WTC11 (cell line): Measurements from ENCODE around the gene HOXD8. TPM values are rescaled to one million over a fixed set of nuclear protein-coding genes. Genes with fewer than 3 reads are reported as not detected.

Experiments used
- ATAC-seq: fragments of 200-7000 bp; cut with Tn5 transposase; 2 replicates; pipeline ENCODE4 v1.10.0; 2021; ENCODE audit warnings: mild to moderate bottlenecking, moderate library complexity
- CTCF ChIA-PET: fragments of 300-600 bp; sonication (Branson Sonifier 250); formaldehyde crosslinking; loops from one replicate; lab custom pipeline; 2021; ENCODE audit warnings: antibody characterized with exemption; lab: Charles Lee
- POLR2A ChIA-PET: fragments of 350-600 bp; sonication (Branson Sonifier 250); formaldehyde crosslinking; loops from one replicate; lab custom pipeline; 2021; ENCODE audit warnings: antibody characterized with exemption; lab: Charles Lee
- DNase-seq: peaks from one replicate; pipeline ENCODE4 v3.0.0; 2021; ENCODE audit warnings: low spot score
- H3K27ac Mint-ChIP-seq: 2 replicates; pipeline ENCODE4 v1.8.0; 2021; ENCODE audit warnings: mixed read lengths
- H3K27me3 Mint-ChIP-seq: 2 replicates; pipeline ENCODE4 v1.8.0; 2021; ENCODE audit warnings: low read depth, mild to moderate bottlenecking, moderate library complexity, mixed read lengths
- H3K36me3 Mint-ChIP-seq: 2 replicates; pipeline ENCODE4 v1.8.0; 2021; ENCODE audit warnings: mixed read lengths
- H3K4me1 Mint-ChIP-seq: 2 replicates; pipeline ENCODE4 v1.8.0; 2022; ENCODE audit warnings: mixed read lengths
- H3K4me3 Mint-ChIP-seq: 2 replicates; pipeline ENCODE4 v1.8.0; 2021; ENCODE audit warnings: mild to moderate bottlenecking, moderate library complexity, mixed read lengths
- H3K9me3 Mint-ChIP-seq: 2 replicates; pipeline ENCODE4 v1.8.0; 2021; ENCODE audit warnings: mixed read lengths
- ELF4 ChIP-seq: sonication (generic); formaldehyde crosslinking; IDR thresholded peaks from 2 replicates; pipeline ENCODE4 v1.8.1; 2022; ENCODE audit warnings: low read depth, mild to moderate bottlenecking, moderate library complexity, missing genetic modification reagents
- GTF2I ChIP-seq: fragments of 250-450 bp; sonication (Bioruptor Pico); conservative IDR thresholded peaks from 2 replicates; pipeline ENCODE4 v1.4.0; 2021; ENCODE audit warnings: mild to moderate bottlenecking
- JAZF1 ChIP-seq: fragments of 250-450 bp; sonication (Bioruptor Pico); IDR thresholded peaks from 2 replicates; pipeline ENCODE4 v1.9.0; 2021; ENCODE audit warnings: moderate library complexity, mild to moderate bottlenecking, inconsistent platforms
- SP1 ChIP-seq: sonication (generic); formaldehyde crosslinking; conservative IDR thresholded peaks from 2 replicates; pipeline ENCODE4 v1.8.1; 2022; ENCODE audit warnings: missing genetic modification reagents
- ZNF232 ChIP-seq: sonication (generic); formaldehyde crosslinking; IDR thresholded peaks from 2 replicates; pipeline ENCODE4 v1.8.0; 2022; ENCODE audit warnings: mild to moderate bottlenecking, missing genetic modification reagents
- ZNF263 ChIP-seq: sonication (generic); formaldehyde crosslinking; IDR thresholded peaks from 2 replicates; pipeline ENCODE4 v1.8.1; 2022; ENCODE audit warnings: low read depth, mild to moderate bottlenecking, moderate library complexity, missing genetic modification reagents
- ZNF317 ChIP-seq: sonication (generic); formaldehyde crosslinking; IDR thresholded peaks from 2 replicates; pipeline ENCODE4 v1.8.1; 2023; ENCODE audit warnings: low read depth, mild to moderate bottlenecking, moderate library complexity, missing genetic modification reagents, borderline replicate concordance
- ZNF396 ChIP-seq: fragments of 250-450 bp; sonication (Bioruptor Pico); IDR thresholded peaks from 2 replicates; pipeline ENCODE4 v1.8.0; 2021; ENCODE audit warnings: mild to moderate bottlenecking, moderate library complexity, borderline replicate concordance
- ZNF416 ChIP-seq: fragments of 250-450 bp; sonication (Bioruptor Pico); IDR thresholded peaks from 2 replicates; pipeline ENCODE4 v1.9.0; 2021; ENCODE audit warnings: mild to moderate bottlenecking, inconsistent platforms
- ZNF423 ChIP-seq: fragments of 250-450 bp; sonication (Bioruptor Pico); IDR thresholded peaks from 2 replicates; pipeline ENCODE4 v2.1.2; 2022; ENCODE audit warnings: mild to moderate bottlenecking, moderate library complexity
- total RNA-seq: library from RNA; stranded (reverse); gene quantifications from 3 replicates; pipeline ENCODE4 v1.2.3, GENCODE V29; 2021
- TF ChIP-seq, protein P1 (sequence below): fragments of 250-450 bp; sonication (Bioruptor Pico); IDR thresholded peaks from 2 replicates; pipeline ENCODE4 v1.8.0; 2021; ENCODE audit warnings: mild to moderate bottlenecking
- TF ChIP-seq, protein P2 (sequence below): sonication (generic); formaldehyde crosslinking; IDR thresholded peaks from 2 replicates; pipeline ENCODE4 v1.8.0; 2022; ENCODE audit warnings: mild to moderate bottlenecking, missing genetic modification reagents
- TF ChIP-seq, protein P3 (sequence below): sonication (generic); formaldehyde crosslinking; IDR thresholded peaks from 2 replicates; pipeline ENCODE4 v1.8.1; 2023; ENCODE audit warnings: mild to moderate bottlenecking, missing genetic modification reagents, moderate library complexity
- TF ChIP-seq, protein P4 (sequence below): sonication (generic); formaldehyde crosslinking; IDR thresholded peaks from 2 replicates; pipeline ENCODE4 v1.8.1; 2022; ENCODE audit warnings: mild to moderate bottlenecking, missing genetic modification reagents, moderate library complexity, borderline replicate concordance

Gene HOXD8
- total RNA-seq, 1 experiment from 2014 or later, result not detected

DNA sequence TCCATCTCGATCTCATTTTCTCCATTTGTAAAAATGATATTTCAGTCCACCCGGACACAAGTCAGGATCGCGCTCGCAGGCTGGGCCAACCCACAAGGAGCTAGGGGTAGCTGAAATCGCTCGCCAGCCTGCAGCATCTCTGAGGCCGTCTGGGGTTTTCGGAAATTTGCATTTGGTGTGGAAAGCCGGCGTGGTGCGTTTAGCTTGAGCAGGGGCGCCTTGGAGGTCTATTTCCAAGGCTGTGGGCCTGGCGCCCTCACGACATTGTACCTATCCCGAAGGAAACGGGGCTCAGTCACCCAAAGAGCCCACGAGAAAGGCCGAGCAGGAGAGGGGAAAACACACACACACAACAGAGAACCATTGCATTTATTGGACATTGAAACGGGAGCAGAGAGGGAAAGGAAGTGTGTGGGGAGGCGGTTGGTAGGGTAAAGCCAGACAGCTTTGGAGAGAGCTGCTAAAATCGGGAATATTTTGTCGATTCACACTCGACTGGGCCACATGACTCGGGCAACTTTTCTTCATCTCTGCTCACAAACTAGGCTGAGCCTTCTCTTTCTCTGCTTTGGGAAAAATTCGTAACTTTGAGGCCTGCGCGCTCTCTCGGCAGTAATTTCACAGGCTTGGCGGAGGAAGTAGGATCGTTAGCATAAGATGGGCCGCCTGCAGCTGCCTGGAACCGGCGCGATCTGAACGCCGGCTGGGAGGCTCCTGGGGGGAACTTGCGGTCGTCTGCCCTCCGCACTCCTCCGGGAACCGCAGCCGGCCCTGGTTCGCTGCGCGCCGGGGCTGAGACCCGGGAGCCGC, 1.1 kb upstream of the HOXD8 start:
- H3K27me3 Mint-ChIP-seq, result peaks cover 98% of the 10 kb centered on the region
- ATAC-seq, result peak; percentile 21
- ChIA-PET CTCF (interaction anchor here (0.6 to 3.2 kb wide), 13 partner anchors 13 to 1033 kb away, joined by 3 to 21 read pairs (median 4); no protein-coding TSS in a partner anchor), POLR2A (no interaction called here)
- H3K36me3 Mint-ChIP-seq, result peaks cover 4% of the 10 kb centered on the region; the same call in 1 of the 2 replicates
- H3K9me3 Mint-ChIP-seq, result no peaks in the 10 kb centered on the region
- H3K4me3 Mint-ChIP-seq, result peak overlapping the region; percentile 59
- DNase-seq, result peak; percentile 70
- TF ChIP-seq, protein P1, sequence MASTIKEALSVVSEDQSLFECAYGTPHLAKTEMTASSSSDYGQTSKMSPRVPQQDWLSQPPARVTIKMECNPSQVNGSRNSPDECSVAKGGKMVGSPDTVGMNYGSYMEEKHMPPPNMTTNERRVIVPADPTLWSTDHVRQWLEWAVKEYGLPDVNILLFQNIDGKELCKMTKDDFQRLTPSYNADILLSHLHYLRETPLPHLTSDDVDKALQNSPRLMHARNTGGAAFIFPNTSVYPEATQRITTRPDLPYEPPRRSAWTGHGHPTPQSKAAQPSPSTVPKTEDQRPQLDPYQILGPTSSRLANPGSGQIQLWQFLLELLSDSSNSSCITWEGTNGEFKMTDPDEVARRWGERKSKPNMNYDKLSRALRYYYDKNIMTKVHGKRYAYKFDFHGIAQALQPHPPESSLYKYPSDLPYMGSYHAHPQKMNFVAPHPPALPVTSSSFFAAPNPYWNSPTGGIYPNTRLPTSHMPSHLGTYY (CRISPR knock-in tag), result no peak
- TF ChIP-seq ZNF396 (CRISPR knock-in tag) (no peak), JAZF1 (CRISPR knock-in tag) (no peak), ZNF232 (CRISPR knock-in tag) (no peak), ELF4 (no peak)
- TF ChIP-seq, protein P2, sequence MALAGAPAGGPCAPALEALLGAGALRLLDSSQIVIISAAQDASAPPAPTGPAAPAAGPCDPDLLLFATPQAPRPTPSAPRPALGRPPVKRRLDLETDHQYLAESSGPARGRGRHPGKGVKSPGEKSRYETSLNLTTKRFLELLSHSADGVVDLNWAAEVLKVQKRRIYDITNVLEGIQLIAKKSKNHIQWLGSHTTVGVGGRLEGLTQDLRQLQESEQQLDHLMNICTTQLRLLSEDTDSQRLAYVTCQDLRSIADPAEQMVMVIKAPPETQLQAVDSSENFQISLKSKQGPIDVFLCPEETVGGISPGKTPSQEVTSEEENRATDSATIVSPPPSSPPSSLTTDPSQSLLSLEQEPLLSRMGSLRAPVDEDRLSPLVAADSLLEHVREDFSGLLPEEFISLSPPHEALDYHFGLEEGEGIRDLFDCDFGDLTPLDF (CRISPR knock-in tag), result no peak
- TF ChIP-seq, protein P3, sequence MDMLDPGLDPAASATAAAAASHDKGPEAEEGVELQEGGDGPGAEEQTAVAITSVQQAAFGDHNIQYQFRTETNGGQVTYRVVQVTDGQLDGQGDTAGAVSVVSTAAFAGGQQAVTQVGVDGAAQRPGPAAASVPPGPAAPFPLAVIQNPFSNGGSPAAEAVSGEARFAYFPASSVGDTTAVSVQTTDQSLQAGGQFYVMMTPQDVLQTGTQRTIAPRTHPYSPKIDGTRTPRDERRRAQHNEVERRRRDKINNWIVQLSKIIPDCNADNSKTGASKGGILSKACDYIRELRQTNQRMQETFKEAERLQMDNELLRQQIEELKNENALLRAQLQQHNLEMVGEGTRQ (CRISPR knock-in tag), result no peak
- H3K27ac Mint-ChIP-seq, result no peak overlapping the region
- peaks cover 27% of the 10 kb centered on the region for H3K4me1 Mint-ChIP-seq

DNA sequence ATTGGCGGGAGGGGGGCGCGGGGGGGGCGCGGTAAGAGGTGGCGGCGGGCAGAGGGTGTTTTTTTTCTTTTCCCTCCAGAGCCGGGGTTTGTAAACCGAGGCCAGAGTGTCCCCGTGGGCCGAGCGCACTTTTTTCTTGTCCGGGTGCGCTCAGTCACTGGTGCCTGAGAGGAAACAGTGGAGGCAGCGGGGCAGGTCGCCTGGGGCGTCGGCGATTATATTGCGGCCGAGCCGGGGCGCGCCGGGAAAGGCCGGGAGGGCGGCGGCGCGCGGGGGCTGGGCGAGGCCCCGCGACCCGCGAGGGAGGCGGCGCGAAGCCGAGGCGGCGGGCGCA, 275 bp downstream of the HOXD8 start:
- POLR2A ChIA-PET, result no interaction called here
- DNase-seq, result no peak

DNA sequence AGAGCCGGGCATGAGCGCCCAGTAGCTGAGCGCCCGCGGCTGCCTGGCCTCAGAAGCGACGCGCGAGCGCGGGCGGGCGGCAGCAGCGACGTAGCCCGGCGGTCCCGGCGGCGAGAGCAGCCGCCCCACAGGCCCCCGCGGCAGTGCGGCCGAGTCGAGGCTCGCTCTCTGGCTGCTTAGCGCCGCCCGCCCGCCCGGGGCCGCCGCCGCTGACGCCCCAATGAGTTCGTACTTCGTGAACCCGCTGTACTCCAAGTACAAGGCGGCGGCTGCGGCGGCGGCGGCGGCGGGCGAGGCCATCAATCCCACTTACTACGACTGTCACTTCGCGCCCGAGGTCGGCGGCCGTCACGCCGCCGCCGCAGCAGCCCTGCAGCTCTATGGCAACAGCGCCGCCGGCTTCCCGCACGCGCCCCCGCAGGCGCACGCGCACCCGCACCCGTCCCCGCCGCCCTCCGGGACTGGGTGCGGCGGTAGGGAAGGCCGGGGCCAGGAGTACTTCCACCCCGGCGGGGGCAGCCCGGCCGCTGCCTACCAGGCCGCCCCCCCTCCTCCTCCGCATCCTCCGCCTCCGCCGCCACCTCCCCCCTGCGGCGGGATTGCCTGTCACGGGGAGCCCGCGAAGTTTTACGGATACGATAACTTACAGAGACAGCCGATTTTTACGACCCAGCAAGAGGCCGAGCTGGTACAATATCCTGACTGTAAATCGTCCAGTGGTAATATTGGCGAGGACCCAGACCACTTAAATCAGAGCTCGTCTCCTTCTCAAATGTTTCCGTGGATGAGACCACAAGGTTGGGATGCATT, 847 bp downstream of the HOXD8 start:
- POLR2A ChIA-PET, result no interaction called here
- H3K27ac Mint-ChIP-seq, result no peak overlapping the region
- peaks cover 98% of the 10 kb centered on the region for H3K27me3 Mint-ChIP-seq
- H3K9me3 Mint-ChIP-seq, result no peaks in the 10 kb centered on the region
- H3K36me3 Mint-ChIP-seq, result 0 out of 2 replicates have a peak, but pooled peaks cover 2% of the 10 kb centered on the region
- ATAC-seq, result peak; percentile 40
- DNase-seq, result peak; percentile 56
- CTCF ChIA-PET, result interaction anchor here (1.2 to 3.1 kb wide), 3 partner anchors 10 to 424 kb away, joined by 3 to 14 read pairs (median 3); no protein-coding TSS in a partner anchor
- peak overlapping the region; percentile 45 for H3K4me3 Mint-ChIP-seq
- H3K4me1 Mint-ChIP-seq, result peaks cover 27% of the 10 kb centered on the region
- TF ChIP-seq SP1 (CRISPR knock-in tag) (no peak), ZNF317 (CRISPR knock-in tag) (no peak), ZNF416 (CRISPR knock-in tag) (no peak), ZNF423 (no peak), ZNF263 (CRISPR knock-in tag) (no peak)

More for the DNA sequence above, 275 bp downstream of the HOXD8 start:
- Mint-ChIP-seq H3K9me3 (no peaks in the 10 kb centered on the region), H3K36me3 (0 out of 2 replicates have a peak, but pooled peaks cover 2% of the 10 kb centered on the region), H3K27ac (no peak overlapping the region), H3K4me3 (peak overlapping the region; percentile 38; the same call in 1 of the 2 replicates), H3K4me1 (peaks cover 23% of the 10 kb centered on the region), H3K27me3 (peaks cover 98% of the 10 kb centered on the region)
- CTCF ChIA-PET, result interaction anchor here (1.2 to 3.1 kb wide), 3 partner anchors 9 to 425 kb away, joined by 3 to 14 read pairs (median 3); no protein-coding TSS in a partner anchor
- ATAC-seq, result no peak
- no peak for TF ChIP-seq GTF2I (CRISPR knock-in tag)
- TF ChIP-seq, protein P4, sequence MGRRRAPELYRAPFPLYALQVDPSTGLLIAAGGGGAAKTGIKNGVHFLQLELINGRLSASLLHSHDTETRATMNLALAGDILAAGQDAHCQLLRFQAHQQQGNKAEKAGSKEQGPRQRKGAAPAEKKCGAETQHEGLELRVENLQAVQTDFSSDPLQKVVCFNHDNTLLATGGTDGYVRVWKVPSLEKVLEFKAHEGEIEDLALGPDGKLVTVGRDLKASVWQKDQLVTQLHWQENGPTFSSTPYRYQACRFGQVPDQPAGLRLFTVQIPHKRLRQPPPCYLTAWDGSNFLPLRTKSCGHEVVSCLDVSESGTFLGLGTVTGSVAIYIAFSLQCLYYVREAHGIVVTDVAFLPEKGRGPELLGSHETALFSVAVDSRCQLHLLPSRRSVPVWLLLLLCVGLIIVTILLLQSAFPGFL (CRISPR knock-in tag), result no peak
